Measurements from ENCODE around the gene DIABLO.

DNA sequence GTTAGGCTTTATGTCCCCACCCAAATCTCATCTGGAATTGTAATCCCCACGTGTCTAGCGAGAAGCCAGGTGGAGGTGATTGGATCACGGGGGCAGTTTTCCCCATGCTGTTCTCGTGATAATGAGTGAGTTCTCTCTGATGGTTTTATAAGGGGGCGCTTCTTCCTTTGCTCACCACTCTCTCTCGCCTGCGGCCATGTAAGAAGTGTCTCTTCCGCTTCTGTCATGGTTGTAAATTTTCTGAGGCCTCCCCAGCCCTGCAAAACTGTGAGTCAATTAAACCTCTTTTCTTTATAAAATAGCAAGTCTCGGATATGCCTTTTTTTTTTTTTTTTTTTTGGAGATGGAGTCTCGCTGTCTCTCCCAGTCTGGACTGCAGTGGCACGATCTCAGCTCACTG, 65.1 kb downstream of the DIABLO start:
- TF ChIP-seq, protein P1, sequence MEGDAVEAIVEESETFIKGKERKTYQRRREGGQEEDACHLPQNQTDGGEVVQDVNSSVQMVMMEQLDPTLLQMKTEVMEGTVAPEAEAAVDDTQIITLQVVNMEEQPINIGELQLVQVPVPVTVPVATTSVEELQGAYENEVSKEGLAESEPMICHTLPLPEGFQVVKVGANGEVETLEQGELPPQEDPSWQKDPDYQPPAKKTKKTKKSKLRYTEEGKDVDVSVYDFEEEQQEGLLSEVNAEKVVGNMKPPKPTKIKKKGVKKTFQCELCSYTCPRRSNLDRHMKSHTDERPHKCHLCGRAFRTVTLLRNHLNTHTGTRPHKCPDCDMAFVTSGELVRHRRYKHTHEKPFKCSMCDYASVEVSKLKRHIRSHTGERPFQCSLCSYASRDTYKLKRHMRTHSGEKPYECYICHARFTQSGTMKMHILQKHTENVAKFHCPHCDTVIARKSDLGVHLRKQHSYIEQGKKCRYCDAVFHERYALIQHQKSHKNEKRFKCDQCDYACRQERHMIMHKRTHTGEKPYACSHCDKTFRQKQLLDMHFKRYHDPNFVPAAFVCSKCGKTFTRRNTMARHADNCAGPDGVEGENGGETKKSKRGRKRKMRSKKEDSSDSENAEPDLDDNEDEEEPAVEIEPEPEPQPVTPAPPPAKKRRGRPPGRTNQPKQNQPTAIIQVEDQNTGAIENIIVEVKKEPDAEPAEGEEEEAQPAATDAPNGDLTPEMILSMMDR (IDR thresholded peaks at IDR 0.05) = no peak
- TF ChIP-seq POLR2A (IDR thresholded peaks at IDR 0.05) = no peak

Data from Peyer's patch (tissue), 4 donors.